ENCODE measurements around the gene EMILIN1.

- no peak for TF ChIP-seq CTCF (conservative IDR thresholded peaks at IDR 0.05 in 1 of 2, IDR thresholded peaks at IDR 0.05 in 1 of 2; ENCODE audit: extremely low read depth in 1 of 2, insufficient read depth in 1 of 2, low read depth in 1 of 2, low read length in 2 of 2)
- TF ChIP-seq EZH2 (IDR thresholded peaks at IDR 0.05; ENCODE audit: borderline replicate concordance, low read length): no peak
Observed at GRCh38 chr2:27125104-27125503, 46.7 kb downstream of the EMILIN1 start.

Data from mammary epithelial cell (primary cell).